Nephron (organoid): ENCODE measurements around the gene KCNF1.
"Not testable (repeated sequence)": the region's sequence is repeated elsewhere in the genome, so short reads cannot be mapped to it uniquely, and the experiment has no call there.

Source experiments
- H3K27ac Mint-ChIP-seq, 3 experiments: 2 replicates each; pipeline ENCODE4 v1.8.0; 2020; ENCODE audit warnings: mixed read lengths in 3 of 3, mild to moderate bottlenecking in 2 of 3, moderate library complexity in 1 of 3
- H3K27me3 Mint-ChIP-seq: 2 replicates; pipeline ENCODE4 v1.8.0; 2021; ENCODE audit warnings: low read depth, mild to moderate bottlenecking, moderate library complexity, mixed read lengths
- H3K36me3 Mint-ChIP-seq: 2 replicates; pipeline ENCODE4 v1.8.0; 2020; ENCODE audit warnings: low read depth, mixed read lengths
- H3K4me1 Mint-ChIP-seq: 2 replicates; pipeline ENCODE4 v1.8.0; 2020; ENCODE audit warnings: mixed read lengths
- H3K4me3 Mint-ChIP-seq, 3 experiments: 2 replicates each; pipeline ENCODE4 v1.8.0; 2020; ENCODE audit warnings: mild to moderate bottlenecking in 3 of 3, mixed read lengths in 3 of 3, moderate library complexity in 2 of 3
- H3K9me3 Mint-ChIP-seq: 2 replicates; pipeline ENCODE4 v1.8.0; 2020; ENCODE audit warnings: mixed read lengths
- CTCF ChIP-seq, 3 experiments: fragments of 200-600 bp; sonication (generic); IDR thresholded peaks; one replicate each; pipeline ENCODE4 v1.5.0; 2021; ENCODE audit warnings: antibody characterized with exemption in 3 of 3; ENCODE audit not compliant: unreplicated experiment in 3 of 3

Gene KCNF1

GRCh38 chr2:10954416-10954815 is 42.7 kb downstream of the KCNF1 start:
- peaks cover 11% of the 10 kb centered on the region for H3K9me3 Mint-ChIP-seq
- no peak overlapping the region for H3K4me3 Mint-ChIP-seq

DNA sequence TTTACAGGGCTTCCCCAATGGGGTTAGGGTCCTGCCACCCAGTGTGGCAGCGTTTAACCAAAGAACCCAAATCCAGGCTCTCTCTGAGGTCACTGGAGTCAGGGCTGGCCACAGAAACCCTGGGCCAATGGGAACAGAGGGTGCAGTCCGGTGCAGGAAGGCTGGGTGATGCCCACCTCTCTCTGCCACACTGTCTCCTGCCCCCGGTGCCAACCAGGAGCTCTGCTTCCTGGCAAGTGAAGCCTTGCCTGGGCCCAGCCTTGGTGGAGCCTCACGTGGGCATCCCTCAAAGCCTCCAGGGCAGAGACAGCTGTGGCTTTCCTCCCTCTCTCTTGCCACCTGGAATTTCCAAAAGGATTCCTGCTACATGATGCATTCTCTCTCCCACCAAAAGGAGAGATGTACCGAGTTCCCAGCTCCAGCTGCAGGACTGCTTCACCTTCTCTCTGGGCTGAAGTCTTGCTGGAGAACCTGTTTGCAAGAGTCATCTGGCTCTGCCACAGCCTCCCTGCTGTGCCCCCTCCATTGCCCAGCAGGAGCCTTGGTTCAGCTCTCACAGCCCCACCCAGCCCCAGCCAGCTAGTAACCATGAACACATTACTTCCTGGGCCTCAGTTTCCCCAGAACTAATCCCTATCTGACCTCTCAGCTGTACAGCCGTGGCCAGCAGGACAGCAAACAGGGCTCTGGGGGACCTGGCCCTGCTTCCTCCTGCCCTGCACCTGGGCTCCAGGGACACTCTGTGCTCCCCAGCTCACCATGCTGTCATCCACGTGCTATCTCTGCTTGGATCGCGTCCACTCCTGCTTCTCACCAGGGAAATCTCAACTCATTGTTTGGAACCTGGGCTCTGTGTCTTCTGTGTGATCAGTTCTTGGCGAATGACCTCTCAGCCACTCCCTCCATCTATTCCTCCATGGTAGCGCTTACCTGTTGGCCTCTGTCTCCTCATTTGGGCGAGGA is 43.4 kb downstream of the KCNF1 start:
- Mint-ChIP-seq H3K36me3 (peaks cover 4% of the 10 kb centered on the region), H3K4me1 (no peaks in the 10 kb centered on the region), H3K27me3 (peaks cover 16% of the 10 kb centered on the region), H3K4me3 (no peak overlapping the region), H3K9me3 (peaks cover 9% of the 10 kb centered on the region), H3K27ac (no peak overlapping the region)
- TF ChIP-seq CTCF (IDR thresholded peaks at IDR 0.05; ENCODE audit: unreplicated experiment in 3 of 3), result no peak

More at GRCh38 chr2:10954416-10954815, 42.7 kb downstream of the KCNF1 start:
- Mint-ChIP-seq H3K36me3 (peaks cover 4% of the 10 kb centered on the region), H3K27me3 (peaks cover 16% of the 10 kb centered on the region), H3K4me1 (no peaks in the 10 kb centered on the region), H3K27ac (no peak overlapping the region)
- TF ChIP-seq CTCF (IDR thresholded peaks at IDR 0.05; ENCODE audit: unreplicated experiment in 3 of 3), result no peak

DNA sequence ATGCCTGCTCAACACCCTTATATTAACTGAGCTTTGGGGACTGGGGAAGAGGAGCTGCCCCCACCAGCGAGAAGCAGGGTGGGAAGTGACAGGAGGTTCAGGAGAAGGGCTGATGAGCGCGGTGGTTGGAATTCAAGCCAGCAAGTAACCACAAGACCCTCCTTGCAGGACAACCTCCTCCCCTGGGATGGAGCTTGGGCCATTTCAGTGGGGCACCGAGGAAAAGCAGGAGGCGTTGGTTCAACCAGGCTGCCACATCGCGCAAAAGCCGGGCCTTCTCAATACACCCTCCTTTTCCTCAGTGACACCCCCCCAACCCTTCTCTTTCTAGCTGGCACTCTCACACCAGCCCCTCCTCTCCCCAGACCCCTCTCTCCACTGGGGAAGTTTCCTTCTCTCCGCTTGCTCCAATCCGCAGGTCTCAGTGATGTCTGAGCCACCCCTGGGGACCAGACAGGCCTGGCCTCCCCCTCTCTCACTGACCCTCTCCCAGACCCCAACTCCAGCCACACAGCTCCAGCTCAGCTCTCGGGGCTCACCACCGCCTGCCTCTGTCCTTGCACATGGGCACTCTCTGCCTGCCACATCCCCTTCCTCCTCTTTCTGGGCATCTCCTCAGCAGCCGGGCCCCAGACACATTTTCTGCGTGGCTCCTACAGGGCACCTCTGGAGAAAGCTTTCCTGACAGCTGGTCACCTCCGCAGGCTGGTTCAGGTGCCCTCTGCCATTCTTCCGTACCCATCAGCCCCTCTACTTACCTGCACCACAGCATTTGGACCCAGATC is 44.5 kb downstream of the KCNF1 start:
- H3K27ac Mint-ChIP-seq, result no peak overlapping the region

DNA sequence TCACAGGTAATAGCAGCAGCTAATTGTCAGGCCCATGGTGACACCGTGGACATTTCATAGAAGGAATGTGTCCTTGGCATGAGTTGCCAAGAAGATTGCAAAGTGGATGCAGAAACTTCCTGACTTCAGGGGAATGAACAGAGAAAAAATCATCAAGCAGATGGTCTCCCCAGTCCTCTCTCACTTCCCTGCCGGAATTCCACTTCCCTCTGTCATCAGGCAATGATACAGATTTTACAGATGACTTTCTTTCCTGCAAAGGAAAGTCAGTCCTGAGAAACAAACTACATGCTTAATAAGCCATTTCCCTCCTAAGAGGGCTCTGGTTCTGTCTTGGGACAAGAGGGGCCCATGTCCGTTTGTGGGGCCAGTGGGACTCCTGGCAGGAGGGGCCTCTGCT is 45.7 kb downstream of the KCNF1 start:
- no peak overlapping the region for H3K27ac Mint-ChIP-seq
- H3K4me3 Mint-ChIP-seq, result no peak overlapping the region
- TF ChIP-seq CTCF (IDR thresholded peaks at IDR 0.05; ENCODE audit: unreplicated experiment in 3 of 3), result no peak
- peaks cover 13% of the 10 kb centered on the region for H3K27me3 Mint-ChIP-seq
- peaks cover 4% of the 10 kb centered on the region for H3K36me3 Mint-ChIP-seq
- H3K4me1 Mint-ChIP-seq, result no peaks in the 10 kb centered on the region
- peaks cover 7% of the 10 kb centered on the region for H3K9me3 Mint-ChIP-seq

More for the DNA sequence above, 44.5 kb downstream of the KCNF1 start:
- H3K4me1 Mint-ChIP-seq, result no peaks in the 10 kb centered on the region
- peaks cover 7% of the 10 kb centered on the region for H3K9me3 Mint-ChIP-seq
- H3K4me3 Mint-ChIP-seq, result no peak overlapping the region
- TF ChIP-seq CTCF (IDR thresholded peaks at IDR 0.05; ENCODE audit: unreplicated experiment in 3 of 3), result no peak
- peaks cover 4% of the 10 kb centered on the region for H3K36me3 Mint-ChIP-seq
- peaks cover 16% of the 10 kb centered on the region for H3K27me3 Mint-ChIP-seq

GRCh38 chr2:10958452-10958851 is 46.7 kb downstream of the KCNF1 start:
- not testable (repeated sequence) for H3K4me1 Mint-ChIP-seq, H3K9me3 Mint-ChIP-seq, H3K27ac Mint-ChIP-seq, H3K4me3 Mint-ChIP-seq, H3K36me3 Mint-ChIP-seq
- H3K27me3 Mint-ChIP-seq, result peaks cover 11% of the 10 kb centered on the region
